Transverse colon (tissue), 4 donors: ENCODE measurements around the gene PTPRC.

Source experiments
- POLR2A ChIP-seq: fragments of 450-650 bp; IDR thresholded peaks from one replicate; pipeline ENCODE4 v1.6.1; 2016; ENCODE audit warnings: antibody characterized with exemption, mild to moderate bottlenecking, moderate library complexity
- POLR2AphosphoS5 ChIP-seq, 3 donors: sonication (generic); formaldehyde crosslinking; IDR thresholded peaks; one replicate each; pipeline ENCODE4 v1.6.1; 2016; ENCODE audit warnings: antibody characterized with exemption in 3 of 3
- TF ChIP-seq, protein P1 (sequence below), 5 experiments: fragments of 200-600 bp in 3 of 5; fragments of 450-650 bp in 2 of 5; sonication (generic) in 3 of 5; IDR thresholded peaks; 1 replicate in 2 of 5; 2 replicates in 3 of 5; pipeline ENCODE4 v1.5.1; 2016 to 2017; ENCODE audit warnings: antibody characterized with exemption in 5 of 5, inconsistent platforms in 3 of 5, mild to moderate bottlenecking in 2 of 5, moderate library complexity in 1 of 5

GRCh38 chr1:198633675-198634121 lies 5.1 kb upstream of the PTPRC start:
- no peak for TF ChIP-seq POLR2AphosphoS5 (IDR thresholded peaks at IDR 0.05)
- TF ChIP-seq POLR2A, result no peak
- TF ChIP-seq, protein P1, sequence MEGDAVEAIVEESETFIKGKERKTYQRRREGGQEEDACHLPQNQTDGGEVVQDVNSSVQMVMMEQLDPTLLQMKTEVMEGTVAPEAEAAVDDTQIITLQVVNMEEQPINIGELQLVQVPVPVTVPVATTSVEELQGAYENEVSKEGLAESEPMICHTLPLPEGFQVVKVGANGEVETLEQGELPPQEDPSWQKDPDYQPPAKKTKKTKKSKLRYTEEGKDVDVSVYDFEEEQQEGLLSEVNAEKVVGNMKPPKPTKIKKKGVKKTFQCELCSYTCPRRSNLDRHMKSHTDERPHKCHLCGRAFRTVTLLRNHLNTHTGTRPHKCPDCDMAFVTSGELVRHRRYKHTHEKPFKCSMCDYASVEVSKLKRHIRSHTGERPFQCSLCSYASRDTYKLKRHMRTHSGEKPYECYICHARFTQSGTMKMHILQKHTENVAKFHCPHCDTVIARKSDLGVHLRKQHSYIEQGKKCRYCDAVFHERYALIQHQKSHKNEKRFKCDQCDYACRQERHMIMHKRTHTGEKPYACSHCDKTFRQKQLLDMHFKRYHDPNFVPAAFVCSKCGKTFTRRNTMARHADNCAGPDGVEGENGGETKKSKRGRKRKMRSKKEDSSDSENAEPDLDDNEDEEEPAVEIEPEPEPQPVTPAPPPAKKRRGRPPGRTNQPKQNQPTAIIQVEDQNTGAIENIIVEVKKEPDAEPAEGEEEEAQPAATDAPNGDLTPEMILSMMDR (IDR thresholded peaks at IDR 0.05), result no peak
